Heart left ventricle (tissue), 16 donors: ENCODE data around the gene STAP2. TPM values are rescaled to one million over a fixed set of nuclear protein-coding genes. Genes with fewer than 3 reads are reported as not detected.
"Not testable (repeated sequence)": the region's sequence is repeated elsewhere in the genome, so short reads cannot be mapped to it uniquely, and the experiment has no call there.

Experiments
- ATAC-seq, 4 donors: fragments of 200-7000 bp; cut with Tn5 transposase; one replicate each; pipeline ENCODE4 v1.9.1; 2020 to 2022; ENCODE audit warnings: moderate library complexity in 4 of 4, mild to moderate bottlenecking in 3 of 4, moderate number of reproducible peaks in 1 of 4
- DNase-seq, 5 donors: peaks; one replicate each; pipeline ENCODE4 v3.0.0-alpha.2; 2020
- H3K27ac ChIP-seq, 12 donors: fragments of 200-600 bp; sonication (generic) in 4 of 12; one replicate each; pipeline versions ENCODE4 v1.5.0 to v1.8.0; 2016 to 2022; ENCODE audit warnings: mild to moderate bottlenecking in 2 of 12
- H3K27me3 ChIP-seq, 9 donors: fragments of 200-600 bp; sonication (generic) in 2 of 9; one replicate each; pipeline versions ENCODE4 v1.5.1 to v1.8.0; 2016 to 2022; ENCODE audit warnings: mild to moderate bottlenecking in 3 of 9
- H3K36me3 ChIP-seq, 9 donors: fragments of 200-600 bp; sonication (generic) in 2 of 9; one replicate each; pipeline versions ENCODE4 v1.5.0 to v1.8.0; 2018 to 2022; ENCODE audit warnings: mild to moderate bottlenecking in 2 of 9
- H3K4me1 ChIP-seq, 12 donors: fragments of 200-600 bp; sonication (generic) in 4 of 12; one replicate each; pipeline versions ENCODE4 v1.5.0 to v1.8.0; 2016 to 2022; ENCODE audit warnings: mild to moderate bottlenecking in 3 of 12
- H3K4me3 ChIP-seq, 12 donors: fragments of 200-600 bp; sonication (generic) in 4 of 12; one replicate each; pipeline versions ENCODE4 v1.5.0 to v1.8.0; 2017 to 2022; ENCODE audit warnings: mild to moderate bottlenecking in 9 of 12, moderate library complexity in 4 of 12
- H3K9me3 ChIP-seq, 12 donors: fragments of 200-600 bp; sonication (generic) in 4 of 12; one replicate each; pipeline versions ENCODE4 v1.5.0 to v1.8.0; 2016 to 2022; ENCODE audit warnings: mild to moderate bottlenecking in 1 of 12
- POLR2A ChIP-seq, 2 donors: fragments of 450-650 bp; IDR thresholded peaks; one replicate each; pipeline ENCODE4 v1.6.1; 2017; ENCODE audit warnings: antibody characterized with exemption in 2 of 2, mild to moderate bottlenecking in 2 of 2, moderate library complexity in 2 of 2
- WGBS, 4 donors: extraction: QIAGEN DNeasy Blood & Tissue Kit in 2 of 4; methylation state at CpG; one replicate each; pipeline versions ENCODE4 v1.1.5 to v1.1.7; 2013 to 2018; 5-methylcytosine and 5-hydroxymethylcytosine counted together
- intact Hi-C, 10 donors: fragments of 100-400 bp; cut with DNase I; formaldehyde crosslinking; loops; one replicate each; pipeline versions ENCODE4 v1.11.1 to v1.14.2; 2022
- polyA plus RNA-seq, 2 donors: library from polyadenylated mRNA; stranded (reverse); fragments of 200-250 nt; gene quantifications; one replicate each; pipeline ENCODE4 v1.2.3, GENCODE V29; 2013
- total RNA-seq, 9 donors: library from RNA; depleted of rRNA in 2 of 9; stranded (reverse); fragments of >200 nt in 2 of 9; fragmentation: NEBNext Ultra II Directional in 3 of 9; extraction: Animal tissue kit (Norgen Biotek cat#: 25700) in 3 of 9; gene quantifications; one replicate each; pipeline versions ENCODE4 v1.1.0 to v1.2.4, GENCODE V29; 2016 to 2023
- TF ChIP-seq, protein P1 (sequence below), 12 donors: fragments of 200-600 bp; sonication (generic) in 4 of 12; IDR thresholded peaks; one replicate each; pipeline versions ENCODE4 v1.5.0 to v1.8.0; 2018 to 2022; ENCODE audit warnings: antibody characterized with exemption in 12 of 12, mild to moderate bottlenecking in 5 of 12
- donor health status: ischemic (EF 13 %, LVEDD 7.1; RV severe dilation, severe dysfunction).
- donor health status: healthy with polysubstance abuse.
- donor health status: DM: no; HTN: yes; CAD: no.
- donor health status: DM: no; HTN: no; CAD: no.
- donor health status: ischemic (EF 25% LVEDD 6.9; RV normal size, moderate dysfunction).
- donor health status: ischemic (EF 25% LVEDD 5.7; RV mildly dilated, moderate dysfunction).
- donor health status: healthy.
- donor health status: DM: yes; HTN: yes; CAD: no.
- donor health status: ischemic (EF 35%, LVEDD 5.7; RV mildly dilated, moderate dysfunction).
- donor health status: nonischemic (EF 11% LVEDD 7.7; RV severe dilation, severe dysfunction).
- donor health status: DM: yes; HTN: yes; CAD: no.
- donor health status: PGD.
- donor health status: ischemic (EF 29% LVEDD 5.4; RV normal size, mild dysfunction).
- donor health status: nonischemic (EF 23%, LVEDD 6.1; RV moderate dilation, normal function).

The STAP2 gene
- total and polyA plus RNA-seq, 11 donors = 0.67 to 14.2 (median 1.9) TPM

GRCh38 chr19:4352701-4353121 is 14.1 kb upstream of the STAP2 start:
- H3K27me3 ChIP-seq = no peaks in the 10 kb centered on the region
- 33 to 68% (median 43%) methylated on average over 9 of the region's 9 CpGs for WGBS, 4 donors

GRCh38 chr19:4350726-4351125 is 12.1 kb upstream of the STAP2 start:
- ATAC-seq = no peak
- intact Hi-C loops = loop anchor here in 8 of 10 donors (5.0 to 10.0 kb wide), 2 partner anchors 83 to 86 kb away; no protein-coding TSS in a partner anchor
- H3K4me1 ChIP-seq = peaks cover 0 to 11% (median 0%) of the 10 kb centered on the region in 12 donors
- H3K9me3 ChIP-seq = no peaks in the 10 kb centered on the region
- H3K36me3 ChIP-seq = peaks cover 0 to 18% (median 9%) of the 10 kb centered on the region in 9 donors
- TF ChIP-seq, protein P1, sequence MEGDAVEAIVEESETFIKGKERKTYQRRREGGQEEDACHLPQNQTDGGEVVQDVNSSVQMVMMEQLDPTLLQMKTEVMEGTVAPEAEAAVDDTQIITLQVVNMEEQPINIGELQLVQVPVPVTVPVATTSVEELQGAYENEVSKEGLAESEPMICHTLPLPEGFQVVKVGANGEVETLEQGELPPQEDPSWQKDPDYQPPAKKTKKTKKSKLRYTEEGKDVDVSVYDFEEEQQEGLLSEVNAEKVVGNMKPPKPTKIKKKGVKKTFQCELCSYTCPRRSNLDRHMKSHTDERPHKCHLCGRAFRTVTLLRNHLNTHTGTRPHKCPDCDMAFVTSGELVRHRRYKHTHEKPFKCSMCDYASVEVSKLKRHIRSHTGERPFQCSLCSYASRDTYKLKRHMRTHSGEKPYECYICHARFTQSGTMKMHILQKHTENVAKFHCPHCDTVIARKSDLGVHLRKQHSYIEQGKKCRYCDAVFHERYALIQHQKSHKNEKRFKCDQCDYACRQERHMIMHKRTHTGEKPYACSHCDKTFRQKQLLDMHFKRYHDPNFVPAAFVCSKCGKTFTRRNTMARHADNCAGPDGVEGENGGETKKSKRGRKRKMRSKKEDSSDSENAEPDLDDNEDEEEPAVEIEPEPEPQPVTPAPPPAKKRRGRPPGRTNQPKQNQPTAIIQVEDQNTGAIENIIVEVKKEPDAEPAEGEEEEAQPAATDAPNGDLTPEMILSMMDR (IDR thresholded peaks at IDR 0.05) = no peak
- TF ChIP-seq POLR2A (IDR thresholded peaks at IDR 0.05) = no peak
- H3K27me3 ChIP-seq = no peaks in the 10 kb centered on the region
- WGBS, 4 donors = 92 to 94% (median 92%) methylated on average over 9 of the region's 9 CpGs
- H3K27ac ChIP-seq = no peak overlapping the region
- H3K4me3 ChIP-seq = no peak overlapping the region
- no peak for DNase-seq

More at GRCh38 chr19:4352701-4353121, 14.1 kb upstream of the STAP2 start:
- Histone ChIP-seq H3K9me3 (no peaks in the 10 kb centered on the region), H3K4me1 (peaks cover 0 to 11% (median 0%) of the 10 kb centered on the region in 12 donors), H3K4me3 (no peak overlapping the region), H3K27ac (no peak overlapping the region), H3K36me3 (peaks cover 0 to 12% (median 4%) of the 10 kb centered on the region in 9 donors)
- intact Hi-C loops = loop anchor here (2.0 to 10.0 kb wide), 3 partner anchors 85 to 88 kb away; no protein-coding TSS in a partner anchor
- TF ChIP-seq, protein P1 (IDR thresholded peaks at IDR 0.05) = peak; percentile 54 to 94 (median 86)
- TF ChIP-seq POLR2A (IDR thresholded peaks at IDR 0.05) = no peak
- DNase-seq (no peak), ATAC-seq (peak in 3 of 4 donors; percentile 41 to 54 (median 54))

DNA sequence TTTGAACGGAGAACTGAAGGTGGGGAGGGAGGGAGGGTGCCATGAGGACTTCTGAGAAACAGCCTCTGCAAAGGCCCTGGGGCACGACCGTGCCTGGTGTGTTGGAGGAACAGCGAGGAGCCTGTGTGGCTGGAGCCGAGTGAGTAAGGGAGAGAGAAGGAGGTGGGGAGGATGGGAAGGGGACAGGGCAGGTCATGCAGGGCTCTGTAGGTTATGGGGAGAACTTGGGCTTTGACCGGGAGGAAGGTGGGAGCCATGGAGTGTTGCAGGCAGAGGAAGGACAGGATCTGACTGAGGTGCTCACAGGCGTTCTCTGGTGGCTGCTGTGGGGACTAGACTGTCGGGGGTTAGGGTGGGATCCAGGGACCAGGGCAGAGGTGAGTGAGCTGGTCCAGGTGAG is 11.5 kb upstream of the STAP2 start:
- ATAC-seq = no peak
- intact Hi-C loops = loop anchor here in 8 of 10 donors (5.0 to 10.0 kb wide), 2 partner anchors 83 to 85 kb away; no protein-coding TSS in a partner anchor
- Histone ChIP-seq H3K4me3 (no peak overlapping the region), H3K27me3 (no peaks in the 10 kb centered on the region), H3K9me3 (no peaks in the 10 kb centered on the region), H3K27ac (no peak overlapping the region), H3K4me1 (peaks cover 0 to 11% (median 0%) of the 10 kb centered on the region in 12 donors), H3K36me3 (peaks cover 0 to 18% (median 9%) of the 10 kb centered on the region in 9 donors)
- WGBS, 4 donors = 81 to 98% (median 92%) methylated on average over 8 of the region's 8 CpGs
- no peak for DNase-seq
- TF ChIP-seq POLR2A (IDR thresholded peaks at IDR 0.05) = no peak

DNA sequence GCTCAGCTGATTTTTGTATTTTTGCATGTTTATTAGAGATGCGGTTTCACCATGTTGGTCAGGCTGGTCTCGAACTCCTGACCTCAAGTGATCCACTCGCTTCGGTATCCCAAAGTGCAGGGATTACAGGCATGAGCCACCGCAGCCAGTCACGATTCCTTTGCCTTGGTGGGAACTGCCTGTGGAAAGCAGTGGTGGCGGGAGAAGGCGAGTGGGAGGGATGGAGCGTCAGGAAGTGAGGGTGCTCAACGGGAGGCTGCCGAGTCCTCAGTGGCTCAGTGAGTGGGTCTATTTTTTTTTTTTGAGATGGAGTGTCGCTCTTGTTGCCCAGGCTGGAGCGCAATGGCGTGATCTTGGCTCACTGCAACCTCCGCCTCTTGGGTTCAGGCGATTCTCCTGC is 10.6 kb upstream of the STAP2 start:
- DNase-seq, intact Hi-C loops, ATAC-seq, H3K27me3 ChIP-seq, H3K4me3 ChIP-seq, H3K27ac ChIP-seq, H3K9me3 ChIP-seq: not testable (repeated sequence)
- Histone ChIP-seq H3K4me1 (peaks cover 0 to 14% (median 3%) of the 10 kb centered on the region in 12 donors), H3K36me3 (peaks cover 0 to 18% (median 9%) of the 10 kb centered on the region in 9 donors)
- 91 to 95% (median 93%) methylated on average over 16 of the region's 16 CpGs for WGBS, 4 donors

DNA sequence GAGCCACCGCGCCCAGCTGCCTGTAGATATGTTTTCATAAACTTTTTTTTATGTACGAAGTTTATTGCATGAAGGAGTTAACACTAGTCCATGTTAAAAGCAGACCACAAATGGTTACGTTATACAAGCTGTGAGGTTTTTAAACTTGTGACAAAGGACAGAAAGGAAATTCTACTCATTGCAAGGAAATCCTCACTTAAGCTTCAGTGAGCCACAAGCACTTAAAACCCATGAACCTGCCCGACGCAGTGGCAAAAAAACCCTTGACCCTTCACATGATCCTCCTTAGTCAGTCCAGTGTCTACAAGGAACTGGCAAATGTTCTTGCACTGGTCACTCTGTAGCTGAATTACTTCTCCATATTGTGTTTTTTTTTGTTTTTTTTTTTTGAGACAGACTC is 8.9 kb upstream of the STAP2 start:
- H3K36me3 ChIP-seq = peaks cover 0 to 18% (median 9%) of the 10 kb centered on the region in 9 donors
- 75 to 95% (median 77%) methylated on average over 6 of the region's 6 CpGs for WGBS, 4 donors
- peaks cover 0 to 18% (median 6%) of the 10 kb centered on the region in 12 donors for H3K4me1 ChIP-seq
- H3K4me3 ChIP-seq = no peak overlapping the region
- TF ChIP-seq POLR2A (IDR thresholded peaks at IDR 0.05) = no peak
- TF ChIP-seq, protein P1 (IDR thresholded peaks at IDR 0.05) = no peak
- ATAC-seq (no peak), DNase-seq (no peak)
- H3K9me3 ChIP-seq = no peaks in the 10 kb centered on the region
- H3K27me3 ChIP-seq = no peaks in the 10 kb centered on the region
- H3K27ac ChIP-seq = no peak overlapping the region
- intact Hi-C loops = no loop called here
